ENCODE measurements around the gene TIGD4. TPM values are rescaled to one million over a fixed set of nuclear protein-coding genes. Genes with fewer than 3 reads are reported as not detected.

The TIGD4 gene
- total RNA-seq, 2 donors from 2014 or later, result 0.28 to 0.64 TPM

- DNase-seq (ENCODE audit: low spot score), result no peak
- intact Hi-C loops (cut with DNase I), result no loop called here
- no peak overlapping the region for H3K27ac ChIP-seq
- 97% methylated on average over 2 of the region's 2 CpGs for WGBS
- TF ChIP-seq CTCF (IDR thresholded peaks at IDR 0.05) (no peak), POLR2AphosphoS5 (IDR thresholded peaks at IDR 0.05) (no peak), POLR2A (IDR thresholded peaks at IDR 0.05) (no peak)
- no peaks in the 10 kb centered on the region for H3K9me3 ChIP-seq
- H3K36me3 ChIP-seq, result no peaks in the 10 kb centered on the region
- no peak overlapping the region for H3K4me3 ChIP-seq
- no peaks in the 10 kb centered on the region for H3K4me1 ChIP-seq (replicated peaks)
- H3K27me3 ChIP-seq (replicated peaks; ENCODE audit: insufficient read depth), result no peaks in the 10 kb centered on the region
These were observed 40.5 kb upstream of the TIGD4 start for GRCh38 chr4:152820073-152820472.

GRCh38 chr4:152819026-152819645 is 39.6 kb upstream of the TIGD4 start:
- no peaks in the 10 kb centered on the region for H3K4me1 ChIP-seq (replicated peaks)
- no peaks in the 10 kb centered on the region for H3K36me3 ChIP-seq
- TF ChIP-seq CTCF (IDR thresholded peaks at IDR 0.05) (no peak), POLR2A (IDR thresholded peaks at IDR 0.05) (no peak), POLR2AphosphoS5 (IDR thresholded peaks at IDR 0.05) (no peak)
- no peak for DNase-seq (ENCODE audit: low spot score)
- H3K27ac ChIP-seq, result no peak overlapping the region
- no peak overlapping the region for H3K4me3 ChIP-seq
- H3K27me3 ChIP-seq (replicated peaks; ENCODE audit: insufficient read depth), result no peaks in the 10 kb centered on the region
- intact Hi-C loops (cut with DNase I), result no loop called here
- 98% methylated on average over 7 of the region's 7 CpGs for WGBS
- no peaks in the 10 kb centered on the region for H3K9me3 ChIP-seq

GRCh38 chr4:152817331-152817730 is 37.8 kb upstream of the TIGD4 start:
- no peak overlapping the region for H3K4me3 ChIP-seq
- H3K36me3 ChIP-seq, result no peaks in the 10 kb centered on the region
- H3K27ac ChIP-seq, result no peak overlapping the region
- H3K9me3 ChIP-seq, result no peaks in the 10 kb centered on the region
- no peak for DNase-seq (ENCODE audit: low spot score)
- intact Hi-C loops (cut with DNase I), result no loop called here
- H3K27me3 ChIP-seq (replicated peaks; ENCODE audit: insufficient read depth), result no peaks in the 10 kb centered on the region
- no peaks in the 10 kb centered on the region for H3K4me1 ChIP-seq (replicated peaks)
- TF ChIP-seq CTCF (IDR thresholded peaks at IDR 0.05), result no peak
- TF ChIP-seq POLR2A (IDR thresholded peaks at IDR 0.05), result no peak
- no peak for TF ChIP-seq POLR2AphosphoS5 (IDR thresholded peaks at IDR 0.05)

DNA sequence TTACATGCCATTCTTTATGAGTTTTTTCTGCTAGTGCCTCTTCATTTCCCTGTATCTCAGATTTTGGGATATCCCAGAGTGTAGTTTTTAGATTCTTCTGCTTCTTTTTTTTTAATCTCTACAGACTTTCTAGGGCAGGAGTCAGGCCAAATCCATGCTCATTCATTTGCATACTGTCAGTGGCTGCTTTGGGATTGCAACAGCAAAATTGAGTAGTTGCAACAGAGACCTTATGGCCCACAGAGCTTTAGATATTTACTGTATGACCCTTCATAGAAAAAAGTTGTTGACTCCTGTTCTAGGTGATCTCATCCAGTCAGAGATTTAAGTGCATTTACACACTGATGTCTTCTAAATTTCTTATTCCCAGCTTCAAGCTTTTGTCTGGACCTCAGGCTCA is 35.5 kb upstream of the TIGD4 start:
- H3K27me3 ChIP-seq (replicated peaks; ENCODE audit: insufficient read depth), result no peaks in the 10 kb centered on the region
- intact Hi-C loops (cut with DNase I), result no loop called here

More for the DNA sequence above, 35.5 kb upstream of the TIGD4 start:
- H3K9me3 ChIP-seq, result no peaks in the 10 kb centered on the region
- H3K4me3 ChIP-seq, result no peak overlapping the region
- H3K4me1 ChIP-seq (replicated peaks), result no peaks in the 10 kb centered on the region
- TF ChIP-seq POLR2AphosphoS5 (IDR thresholded peaks at IDR 0.05), result no peak
- TF ChIP-seq CTCF (IDR thresholded peaks at IDR 0.05), result no peak
- no peak for TF ChIP-seq POLR2A (IDR thresholded peaks at IDR 0.05)
- no peaks in the 10 kb centered on the region for H3K36me3 ChIP-seq
- no peak overlapping the region for H3K27ac ChIP-seq
- no peak for DNase-seq (ENCODE audit: low spot score)
